Measurements from ENCODE around the gene ERBIN. TPM values are rescaled to one million over a fixed set of nuclear protein-coding genes. Genes with fewer than 3 reads are reported as not detected.

ERBIN gene
- polyA plus RNA-seq, 2 of the 4 experiments (the other 2 are of a cell fraction) = 24.3 to 57.7 TPM

DNA sequence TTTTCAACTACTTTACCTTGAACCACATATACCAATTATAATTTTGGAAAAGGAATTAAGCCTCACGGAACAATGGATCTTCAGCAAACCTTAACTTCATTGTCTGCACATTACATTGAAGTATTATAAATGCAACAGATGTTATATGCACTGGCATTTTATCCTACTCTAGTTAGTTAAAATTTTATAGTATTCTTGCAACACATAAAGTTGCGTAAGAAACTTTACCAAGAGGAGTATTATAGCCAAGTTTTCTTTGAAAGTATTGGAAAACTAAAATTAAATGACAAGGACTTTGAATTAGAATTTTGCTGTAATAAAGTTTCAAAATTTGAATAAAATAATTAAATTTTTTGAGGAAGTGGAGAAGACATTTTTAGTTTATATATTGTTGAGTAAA, 154.3 kb downstream of the ERBIN start:
- no peak overlapping the region for H3K4me2 ChIP-seq
- 86% methylated on average over 2 of the region's 2 CpGs for WGBS (ENCODE audit: missing lambda C conversion rate)
- DNase-seq (ENCODE audit: low read depth in 1 of 2, low spot score in 1 of 2) = no peak
- no peak overlapping the region for H3K4me3 ChIP-seq
- ChIA-PET POLR2A (no interaction called here), CTCF (no interaction called here)
- H3K9me3 ChIP-seq = no peaks in the 10 kb centered on the region
- peak; percentile 59 to 63; a peak in 2 of 4 replicates for TF ChIP-seq CEBPB (IDR thresholded peaks at IDR 0.05)
- TF ChIP-seq RAD21 (conservative IDR thresholded peaks at IDR 0.05 in 1 of 2, IDR thresholded peaks at IDR 0.05 in 1 of 2) = no peak
- no peak overlapping the region for H3K27ac ChIP-seq
- no peaks in the 10 kb centered on the region for H3K4me1 ChIP-seq
- FAIRE-seq = no peak
- no peak for ATAC-seq

DNA sequence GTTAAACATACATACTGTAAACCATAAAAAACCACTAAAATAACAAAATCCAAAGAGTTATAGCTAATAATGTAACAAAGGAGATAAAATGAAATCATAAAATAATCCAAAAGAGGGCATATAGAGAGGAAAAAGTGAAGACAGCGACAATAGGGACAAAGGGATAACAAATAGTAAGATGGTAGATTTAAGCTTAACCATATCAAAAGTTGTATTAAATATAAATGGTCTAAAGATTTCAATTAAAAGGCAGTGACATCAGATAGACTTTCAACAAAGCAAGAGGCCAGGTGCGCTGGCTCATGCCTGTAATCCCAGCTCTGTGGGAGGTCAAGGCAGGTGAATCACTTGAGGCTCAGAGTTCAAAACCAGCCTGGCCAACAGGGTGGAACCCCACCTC, 163.0 kb downstream of the ERBIN start:
- FAIRE-seq (no peak), ATAC-seq (no peak), DNase-seq (ENCODE audit: low read depth in 1 of 2, low spot score in 1 of 2) (no peak)
- no peaks in the 10 kb centered on the region for H3K4me1 ChIP-seq
- 89% methylated on average over 2 of the region's 2 CpGs for whole genome bisulfite sequencing (ENCODE audit: missing lambda C conversion rate)
- H3K27ac ChIP-seq = no peak overlapping the region
- H3K9me3 ChIP-seq = peaks cover 20% of the 10 kb centered on the region
- no peak overlapping the region for H3K4me3 ChIP-seq
- H3K4me2 ChIP-seq = no peak overlapping the region
- CTCF ChIA-PET = no interaction called here
- 0 out of 2 replicates have a peak, but pooled peaks have one; percentile 15 for TF ChIP-seq HDAC2 (IDR thresholded peaks at IDR 0.05)
- TF ChIP-seq SREBF2 (IDR thresholded peaks at IDR 0.05) = no peak
- peak; percentile 69; the same call in 1 of the 2 replicates for TF ChIP-seq KDM1A (IDR thresholded peaks at IDR 0.05; ENCODE audit: low read depth)
- TF ChIP-seq MAFK (IDR thresholded peaks at IDR 0.05; ENCODE audit: partially characterized antibody) = no peak
- TF ChIP-seq, protein P1, sequence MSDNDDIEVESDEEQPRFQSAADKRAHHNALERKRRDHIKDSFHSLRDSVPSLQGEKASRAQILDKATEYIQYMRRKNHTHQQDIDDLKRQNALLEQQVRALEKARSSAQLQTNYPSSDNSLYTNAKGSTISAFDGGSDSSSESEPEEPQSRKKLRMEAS (IDR thresholded peaks at IDR 0.05) = no peak
- TF ChIP-seq HOXB13 (CRISPR knock-in tag; IDR thresholded peaks at IDR 0.05; ENCODE audit: low read depth) = no peak
- no peak for TF ChIP-seq ZFP36 (IDR thresholded peaks at IDR 0.05; ENCODE audit: borderline replicate concordance, partially characterized antibody)
- no peak for TF ChIP-seq PHF8 (IDR thresholded peaks at IDR 0.05; ENCODE audit: borderline replicate concordance, low read depth)
- TF ChIP-seq POLR2AphosphoS2 (conservative IDR thresholded peaks at IDR 0.05; ENCODE audit: low read length) = no peak
- TF ChIP-seq JUN (IDR thresholded peaks at IDR 0.05) = no peak
- no peak for TF ChIP-seq FOSB (CRISPR knock-in tag; IDR thresholded peaks at IDR 0.05)
- no peak for TF ChIP-seq ESRRA (IDR thresholded peaks at IDR 0.05; ENCODE audit: borderline replicate concordance, low read length)
- TF ChIP-seq, protein P2, sequence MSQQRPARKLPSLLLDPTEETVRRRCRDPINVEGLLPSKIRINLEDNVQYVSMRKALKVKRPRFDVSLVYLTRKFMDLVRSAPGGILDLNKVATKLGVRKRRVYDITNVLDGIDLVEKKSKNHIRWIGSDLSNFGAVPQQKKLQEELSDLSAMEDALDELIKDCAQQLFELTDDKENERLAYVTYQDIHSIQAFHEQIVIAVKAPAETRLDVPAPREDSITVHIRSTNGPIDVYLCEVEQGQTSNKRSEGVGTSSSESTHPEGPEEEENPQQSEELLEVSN (IDR thresholded peaks at IDR 0.05; ENCODE audit: borderline replicate concordance, low read depth) = no peak
- no peak for TF ChIP-seq HOXA7 (CRISPR knock-in tag; IDR thresholded peaks at IDR 0.05)
- no peak for TF ChIP-seq FOXS1 (CRISPR knock-in tag; IDR thresholded peaks at IDR 0.05)
- no peak for TF ChIP-seq CBX8 (IDR thresholded peaks at IDR 0.05)
- POLR2A ChIA-PET = no interaction called here

DNA sequence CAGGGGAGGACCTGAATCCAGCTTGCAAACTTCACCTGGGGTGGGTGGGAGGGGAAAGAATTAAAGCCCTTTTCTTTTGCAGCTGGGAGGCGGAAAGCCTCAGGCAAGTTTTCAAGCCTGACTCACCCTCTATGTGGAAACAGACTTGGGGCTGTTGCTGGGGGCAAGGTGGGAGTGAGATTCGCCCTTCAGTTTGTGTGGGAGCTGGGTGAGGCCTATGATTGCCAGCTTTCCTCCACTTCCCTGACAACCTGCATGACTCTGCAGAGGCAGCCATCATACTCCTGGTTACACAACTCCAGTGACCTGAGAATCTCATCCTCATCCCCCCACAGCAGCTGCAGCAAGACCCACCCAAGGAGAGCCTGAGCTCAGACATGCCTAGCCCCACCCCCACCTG, 174.5 kb downstream of the ERBIN start:
- Histone ChIP-seq H3K9me3 (peaks cover 72% of the 10 kb centered on the region), H3K27ac (no peak overlapping the region), H3K4me1 (no peaks in the 10 kb centered on the region), H3K4me2 (no peak overlapping the region), H3K4me3 (no peak overlapping the region)
- no peak for ATAC-seq
- 85% methylated on average over 2 of the region's 2 CpGs for WGBS (ENCODE audit: missing lambda C conversion rate)
- POLR2A ChIA-PET = no interaction called here
- DNase-seq (ENCODE audit: low read depth in 1 of 2, low spot score in 1 of 2) = no peak
- no peak for FAIRE-seq
- CTCF ChIA-PET = interaction anchor here (0.7 to 0.8 kb wide), 2 partner anchors 21 to 51 kb away, joined by 3 read pairs; no protein-coding TSS in a partner anchor
- TF ChIP-seq POLR2A (IDR thresholded peaks at IDR 0.05; ENCODE audit: low read length) = no peak
- no peak for TF ChIP-seq NFE2L2 (conservative IDR thresholded peaks at IDR 0.05; ENCODE audit: low read length)

DNA sequence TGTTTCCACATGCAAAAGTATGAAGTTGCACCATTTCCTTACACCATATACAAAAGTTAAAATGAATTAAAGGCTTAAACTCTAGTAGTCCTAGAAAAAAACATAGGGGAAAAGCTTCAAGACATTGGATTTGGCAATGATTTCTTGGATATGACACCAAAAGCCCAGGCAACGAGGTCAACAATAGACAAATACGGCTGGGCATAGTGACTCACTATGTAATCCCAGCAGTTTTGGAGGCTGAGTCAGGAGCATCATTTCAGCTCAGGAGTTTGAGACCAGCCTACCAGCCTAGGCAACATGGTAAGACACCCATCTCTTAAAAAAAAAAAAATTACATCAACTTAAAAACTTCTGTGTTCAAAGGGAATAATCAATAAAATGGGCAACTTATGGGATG, 186.8 kb downstream of the ERBIN start:
- 2% methylated on average over 2 of the region's 2 CpGs for WGBS (ENCODE audit: missing lambda C conversion rate)
- Histone ChIP-seq H3K4me2 (no peak overlapping the region), H3K4me1 (no peaks in the 10 kb centered on the region), H3K27ac (no peak overlapping the region), H3K4me3 (no peak overlapping the region), H3K9me3 (peaks cover 32% of the 10 kb centered on the region)
- ChIA-PET CTCF (no interaction called here), POLR2A (no interaction called here)
- no peak for FAIRE-seq
- TF ChIP-seq RARB (CRISPR knock-in tag; IDR thresholded peaks at IDR 0.05) (no peak), FOSL2 (IDR thresholded peaks at IDR 0.05) (no peak), FOSL2 (CRISPR knock-in tag; IDR thresholded peaks at IDR 0.05) (peak; percentile 76)
- peak in 1 of 2 experiments; percentile 71 for DNase-seq (ENCODE audit: low read depth in 1 of 2, low spot score in 1 of 2)
- ATAC-seq = peak; percentile 73 to 87; a peak in 4 of 6 replicates

All from A549 (cell line).